Astrocyte (in vitro differentiated cells and primary cell): Measurements from ENCODE around the gene TNIK.

Experiments used
- EZH2 ChIP-seq: IDR thresholded peaks from 2 replicates; pipeline ENCODE4 v1.6.1; 2012; ENCODE audit warnings: mild to moderate bottlenecking, low read length, inconsistent platforms; ENCODE audit not compliant: insufficient read depth
- TF ChIP-seq, protein P1 (sequence below): IDR thresholded peaks from 2 replicates; pipeline ENCODE4 v1.5.1; 2011; ENCODE audit warnings: low read depth, mild to moderate bottlenecking, inconsistent platforms, low read length, moderate library complexity; ENCODE audit not compliant: insufficient read depth

- TF ChIP-seq, protein P1, sequence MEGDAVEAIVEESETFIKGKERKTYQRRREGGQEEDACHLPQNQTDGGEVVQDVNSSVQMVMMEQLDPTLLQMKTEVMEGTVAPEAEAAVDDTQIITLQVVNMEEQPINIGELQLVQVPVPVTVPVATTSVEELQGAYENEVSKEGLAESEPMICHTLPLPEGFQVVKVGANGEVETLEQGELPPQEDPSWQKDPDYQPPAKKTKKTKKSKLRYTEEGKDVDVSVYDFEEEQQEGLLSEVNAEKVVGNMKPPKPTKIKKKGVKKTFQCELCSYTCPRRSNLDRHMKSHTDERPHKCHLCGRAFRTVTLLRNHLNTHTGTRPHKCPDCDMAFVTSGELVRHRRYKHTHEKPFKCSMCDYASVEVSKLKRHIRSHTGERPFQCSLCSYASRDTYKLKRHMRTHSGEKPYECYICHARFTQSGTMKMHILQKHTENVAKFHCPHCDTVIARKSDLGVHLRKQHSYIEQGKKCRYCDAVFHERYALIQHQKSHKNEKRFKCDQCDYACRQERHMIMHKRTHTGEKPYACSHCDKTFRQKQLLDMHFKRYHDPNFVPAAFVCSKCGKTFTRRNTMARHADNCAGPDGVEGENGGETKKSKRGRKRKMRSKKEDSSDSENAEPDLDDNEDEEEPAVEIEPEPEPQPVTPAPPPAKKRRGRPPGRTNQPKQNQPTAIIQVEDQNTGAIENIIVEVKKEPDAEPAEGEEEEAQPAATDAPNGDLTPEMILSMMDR = no peak
- TF ChIP-seq EZH2 = no peak
These were observed 79.3 kb downstream of the TNIK start for GRCh38 chr3:171380711-171381425.
